ENCODE data around the gene DUSP10. TPM values are rescaled to one million over a fixed set of nuclear protein-coding genes. Genes with fewer than 3 reads are reported as not detected.

The DUSP10 gene
- total RNA-seq (2014; rRNA removed; shearing (Covaris generic)), result 22.6 and 24.4 TPM in 2 replicates

DNA sequence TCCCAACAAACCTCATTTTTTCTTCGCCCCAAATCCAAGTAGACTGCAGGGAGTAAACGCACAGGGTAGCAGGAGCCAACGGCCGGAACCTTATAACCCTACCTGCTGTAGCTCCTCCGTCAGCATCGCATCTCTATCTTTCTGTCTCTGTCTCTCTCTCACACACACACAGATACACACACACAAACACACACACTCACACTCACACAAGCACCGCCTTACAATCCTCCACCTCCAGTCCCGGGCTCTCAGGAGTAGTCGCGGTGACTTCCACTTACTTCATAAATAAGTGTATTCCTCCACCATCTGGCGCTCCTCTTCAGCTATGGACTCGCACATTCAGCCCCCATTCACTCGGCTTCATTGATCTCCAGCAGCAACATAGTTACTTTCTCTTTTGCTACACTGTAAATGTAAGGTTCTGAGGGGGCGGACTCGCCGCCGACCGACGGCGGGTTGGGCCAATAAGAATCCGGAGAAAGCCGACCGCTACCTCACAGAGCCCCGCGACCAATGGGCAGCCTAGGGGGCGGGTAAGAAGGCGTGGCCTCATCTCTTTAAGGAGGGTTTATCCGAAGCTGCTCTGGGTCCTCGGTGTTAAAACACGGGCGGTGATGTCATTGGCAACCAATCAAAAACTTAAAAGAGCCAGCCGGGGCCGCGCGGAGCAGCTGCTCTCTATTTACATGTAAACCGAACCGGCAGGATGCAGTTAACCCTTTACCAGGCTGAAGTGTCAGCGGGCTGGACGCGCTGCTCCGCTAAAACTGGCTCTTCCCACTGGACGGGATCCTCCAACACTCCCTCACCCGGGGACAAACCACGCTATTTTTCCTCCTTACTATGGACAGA lies at the start of gene DUSP10:
DUSP10 (minus strand) TSS at position 387 of the 852 bp plus-strand sequence. CDS start 2,345 bp downstream, outside the sequence.
- peak; percentile 99 for DNase-seq (ENCODE audit: low read depth)

DNA sequence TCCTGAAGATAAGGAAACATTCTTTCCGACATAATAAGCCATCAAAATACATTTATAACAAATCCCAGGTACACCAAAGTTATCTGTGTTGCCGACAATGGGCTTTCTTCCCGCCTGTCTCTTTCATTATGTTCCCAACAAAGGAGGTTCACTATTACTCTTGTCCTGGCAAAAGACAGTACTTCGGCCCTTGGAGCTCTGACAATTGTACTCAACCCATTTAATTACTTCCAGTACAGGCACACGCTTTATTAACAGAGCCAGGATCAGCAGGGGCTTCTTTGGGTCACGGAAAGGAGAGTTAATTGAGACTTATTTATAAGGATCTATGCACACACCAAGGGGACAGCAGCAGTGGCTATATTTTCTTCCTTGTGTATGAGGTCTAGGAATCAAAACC lies 46.6 kb upstream of the DUSP10 start:
- DNase-seq (ENCODE audit: low read depth), result no peak

DNA sequence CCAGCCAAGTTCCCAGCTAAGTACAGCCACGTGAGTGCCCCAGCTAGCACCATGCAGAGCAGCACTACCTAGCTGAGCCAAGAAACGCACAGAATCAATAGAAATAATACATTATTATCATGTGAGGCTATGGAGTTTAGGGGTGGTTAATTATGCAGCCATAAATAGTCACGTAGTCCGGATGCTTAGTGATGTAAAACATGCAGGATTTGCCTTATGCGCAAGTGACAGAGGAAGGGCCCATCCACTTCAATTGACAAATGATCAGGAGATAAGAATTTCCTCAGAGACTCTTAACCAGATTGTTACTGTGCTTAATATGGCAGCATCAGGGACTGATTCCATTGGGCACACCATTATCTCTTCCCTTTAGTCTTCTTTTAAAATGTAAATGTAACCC lies 44.8 kb upstream of the DUSP10 start:
- DNase-seq (ENCODE audit: low read depth), result no peak

DNA sequence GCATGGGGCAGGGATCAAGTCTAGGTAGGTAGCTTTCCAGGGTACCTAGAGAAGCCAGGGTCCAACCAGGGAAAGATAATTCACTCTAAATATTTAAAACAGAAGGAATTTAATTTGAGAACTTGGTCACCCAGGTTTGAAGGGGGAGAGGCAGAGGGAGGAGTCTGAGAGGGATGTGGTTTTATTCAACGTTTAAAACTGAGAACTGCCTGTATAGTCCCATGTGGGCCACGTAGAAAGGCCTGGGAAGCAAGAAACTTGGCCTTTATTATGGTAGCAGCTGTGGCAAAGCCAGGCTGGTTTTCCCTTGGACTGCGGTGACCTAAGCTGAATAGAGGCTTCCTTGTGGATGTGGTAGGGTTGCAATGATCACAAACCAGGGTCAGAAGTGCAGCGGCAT lies 42.0 kb upstream of the DUSP10 start:
- DNase-seq (ENCODE audit: low read depth), result no peak

DNA sequence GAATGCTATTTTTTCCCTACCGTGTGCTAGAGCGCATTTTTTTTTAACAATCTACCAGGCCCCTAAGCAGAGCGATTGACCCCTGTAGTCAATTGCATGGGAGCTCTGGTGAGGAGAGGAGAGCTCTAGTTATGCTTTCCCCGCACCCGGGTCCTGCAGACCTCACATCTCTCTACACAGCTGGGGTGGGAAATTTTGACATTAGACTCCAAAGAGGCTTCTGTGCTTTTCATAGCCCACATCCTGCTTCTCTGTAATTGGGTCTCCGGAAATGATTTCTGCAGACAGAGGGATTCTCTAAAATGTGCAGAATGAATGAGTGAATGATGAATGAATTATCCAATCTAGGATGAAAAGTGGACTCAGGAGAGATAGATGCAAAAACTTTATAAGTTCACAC lies 41.5 kb upstream of the DUSP10 start:
- no peak for DNase-seq (ENCODE audit: low read depth)

DNA sequence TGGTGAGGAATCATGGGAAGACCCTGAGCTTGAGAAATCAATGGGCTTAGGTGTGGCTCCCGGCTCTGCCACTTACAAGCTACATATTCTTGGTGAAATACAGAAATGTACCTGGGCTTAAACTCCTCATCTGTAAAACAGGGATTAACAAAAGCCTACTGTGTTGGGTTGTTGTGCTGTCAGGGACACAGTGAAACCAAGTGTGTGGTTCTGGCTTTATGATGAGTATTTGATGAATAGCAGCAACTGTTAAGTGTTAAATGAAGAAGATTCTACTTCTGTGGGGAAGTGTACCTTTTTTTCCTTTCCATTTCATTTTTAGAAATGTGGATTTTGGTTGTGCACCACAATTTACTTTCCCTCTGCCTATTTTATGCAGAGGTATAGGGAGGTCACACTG lies 41.1 kb upstream of the DUSP10 start:
- no peak for DNase-seq (ENCODE audit: low read depth)

DNA sequence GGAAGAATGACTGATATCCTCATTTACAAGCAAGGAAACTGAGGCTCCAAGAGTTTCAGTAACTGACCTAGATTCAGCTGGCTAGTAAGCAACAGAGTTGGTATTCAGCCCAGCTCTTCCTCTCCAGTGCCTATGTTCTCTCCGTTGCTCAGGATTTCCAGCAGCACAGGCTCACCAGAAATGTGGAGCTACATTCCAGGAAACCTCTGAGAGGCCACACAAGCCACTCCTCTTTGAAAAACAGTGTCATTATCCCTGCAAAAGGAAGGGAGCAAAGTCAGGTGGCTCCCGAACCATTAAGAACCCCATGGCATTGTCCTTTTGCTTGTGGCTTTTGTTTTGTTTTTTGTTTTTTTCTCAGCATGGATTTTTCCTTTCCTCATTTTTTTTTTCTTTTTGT lies 40.6 kb upstream of the DUSP10 start:
- DNase-seq (ENCODE audit: low read depth), result no peak

DNA sequence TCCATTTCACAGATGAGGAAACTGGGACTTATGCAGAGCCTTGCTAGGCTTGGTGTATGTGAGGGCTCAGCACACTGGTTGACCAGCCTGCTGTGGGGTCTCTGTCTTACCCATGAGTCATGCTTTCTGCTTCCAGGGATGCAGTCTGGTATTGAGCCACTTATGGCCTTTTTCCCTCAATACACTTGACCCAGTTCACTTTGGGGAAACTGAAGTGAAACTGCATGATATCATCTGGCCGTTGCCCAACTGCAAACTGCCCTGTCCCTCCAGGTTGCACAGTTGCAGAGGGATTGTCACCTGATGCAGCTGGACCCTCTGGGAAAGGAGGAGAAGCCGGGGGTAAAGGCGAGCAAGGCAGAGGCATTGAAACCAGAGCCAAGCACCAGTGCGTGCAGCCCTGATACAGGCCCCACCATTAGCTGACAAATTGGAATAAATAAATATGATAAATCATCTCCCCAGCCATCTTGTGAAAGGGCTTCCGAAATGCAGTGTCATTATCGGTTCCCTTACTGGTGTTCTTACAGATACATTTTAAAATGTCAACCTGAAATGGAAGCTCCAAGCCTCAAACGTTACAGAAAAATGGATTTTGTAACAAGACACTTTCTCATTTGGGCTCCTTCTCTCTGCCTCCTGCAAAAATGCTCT lies 39.3 kb upstream of the DUSP10 start:
- peak; percentile 18 for DNase-seq (ENCODE audit: low read depth)

DNA sequence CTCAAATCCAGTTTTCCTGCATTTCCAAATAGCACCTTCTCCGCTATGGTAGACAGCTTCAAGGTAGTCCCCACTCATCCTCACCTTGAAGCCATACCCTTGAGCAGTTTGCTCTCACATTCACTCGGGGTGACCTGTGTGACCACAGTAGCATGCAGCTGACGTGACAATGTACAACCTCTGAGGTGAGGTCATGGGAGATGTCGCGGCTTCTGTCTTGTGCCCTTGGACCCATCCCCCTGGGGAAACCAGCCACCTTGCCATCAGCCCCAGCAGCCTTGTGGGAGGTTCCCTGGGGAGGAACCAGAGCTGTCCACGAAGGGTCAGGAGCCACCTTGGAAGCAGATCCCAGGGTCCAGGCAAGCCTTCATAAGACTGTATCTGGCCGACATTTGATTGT lies 38.3 kb upstream of the DUSP10 start:
- DNase-seq (ENCODE audit: low read depth), result no peak

DNA sequence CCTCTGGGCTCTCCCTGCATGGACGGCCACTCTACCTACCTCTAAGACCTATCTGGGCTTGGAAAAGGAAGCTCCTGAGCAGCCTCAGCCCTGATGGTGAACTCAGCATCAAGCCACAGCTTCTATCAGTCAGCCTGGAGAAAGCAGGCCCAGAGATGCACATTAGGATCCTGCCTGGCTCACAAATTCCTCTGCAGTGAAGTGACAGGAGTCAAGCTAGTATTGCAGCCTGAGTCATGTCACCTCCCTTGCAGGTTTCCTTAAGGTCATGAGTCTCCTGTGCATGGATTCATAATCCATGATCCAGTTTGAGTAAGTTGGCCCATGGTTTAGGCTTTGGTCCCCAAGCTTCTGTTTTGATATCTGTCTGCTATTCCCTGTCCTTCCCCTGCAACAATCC lies 37.9 kb upstream of the DUSP10 start:
- no peak for DNase-seq (ENCODE audit: low read depth)

DNA sequence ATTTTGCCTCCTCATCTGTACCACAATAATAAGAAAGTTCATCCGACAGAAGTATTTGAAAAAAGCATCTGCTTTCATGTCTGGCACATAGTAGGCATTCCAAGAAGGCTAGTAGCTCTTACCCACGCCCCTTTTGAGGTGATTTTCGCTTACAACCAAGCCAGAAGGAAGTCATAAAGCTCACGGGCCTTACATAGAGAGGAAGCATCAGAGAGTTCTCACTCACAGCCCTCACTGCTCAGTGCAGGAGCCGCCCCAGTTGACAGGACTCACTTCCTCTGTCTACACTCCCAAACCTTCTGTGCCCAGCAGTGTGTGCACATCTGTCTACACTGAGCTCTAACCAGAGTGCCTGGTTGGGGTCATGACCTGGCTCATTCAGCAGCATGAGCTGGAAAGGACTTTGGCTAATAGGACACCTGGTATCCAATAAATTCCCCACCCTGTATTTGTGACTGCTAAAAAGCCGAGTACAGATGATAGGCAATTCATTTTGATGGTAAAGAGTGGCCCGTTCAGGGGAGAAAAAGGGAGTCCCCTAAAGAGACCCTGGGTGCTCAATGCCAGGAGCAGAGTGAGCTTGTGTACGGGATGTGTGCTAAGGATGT lies 36.8 kb upstream of the DUSP10 start:
- no peak for DNase-seq (ENCODE audit: low read depth)

DNA sequence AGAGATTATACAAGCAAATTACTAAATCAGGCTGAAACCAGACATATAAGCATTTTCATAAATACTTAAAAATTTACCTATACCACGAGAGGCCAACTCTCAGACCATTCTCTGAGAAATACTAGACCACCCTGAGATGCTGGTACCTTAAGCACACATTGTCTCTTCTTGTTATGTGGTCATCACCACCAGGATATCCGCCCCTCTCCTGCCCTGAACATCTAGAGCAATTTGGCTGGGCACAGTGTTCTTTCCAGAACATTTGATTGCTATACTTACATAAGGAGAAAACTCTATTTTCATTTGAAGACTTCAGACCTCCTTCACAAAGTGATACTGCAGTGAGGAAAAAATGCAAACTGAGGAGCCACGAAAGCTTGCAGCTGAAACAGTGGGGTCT lies 36.2 kb upstream of the DUSP10 start:
- DNase-seq (ENCODE audit: low read depth), result no peak

DNA sequence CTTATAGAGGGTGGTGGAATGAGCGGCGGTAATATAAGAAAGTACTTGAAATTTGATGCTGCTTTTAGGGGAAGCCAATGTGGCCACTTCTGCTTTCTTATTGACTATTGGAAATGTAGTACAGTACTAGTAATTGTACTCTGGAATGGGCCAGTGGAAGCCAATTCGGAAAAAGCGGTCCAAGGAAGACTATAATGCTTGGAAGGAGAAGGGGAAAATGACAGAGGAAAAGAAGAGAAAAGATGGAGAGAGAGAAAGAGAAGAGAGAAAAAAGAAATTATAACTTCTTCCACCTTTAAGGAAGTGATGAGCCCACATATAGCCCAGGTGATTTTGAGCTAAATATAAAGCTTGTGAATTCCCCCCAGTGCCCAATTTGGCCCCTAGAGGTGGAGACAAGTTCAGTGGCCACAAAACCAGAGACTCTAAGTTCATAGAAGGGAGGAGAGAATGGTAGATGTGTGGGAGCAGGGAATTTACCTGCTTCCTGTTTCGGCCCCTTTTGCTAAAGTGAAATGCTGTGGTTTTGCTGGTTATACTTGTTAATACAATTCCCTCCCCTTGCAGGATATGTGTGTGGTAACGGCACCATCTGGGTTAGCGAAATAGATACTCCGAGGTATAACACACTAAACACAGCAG lies 35.7 kb upstream of the DUSP10 start:
- peak; percentile 15 for DNase-seq (ENCODE audit: low read depth)

DNA sequence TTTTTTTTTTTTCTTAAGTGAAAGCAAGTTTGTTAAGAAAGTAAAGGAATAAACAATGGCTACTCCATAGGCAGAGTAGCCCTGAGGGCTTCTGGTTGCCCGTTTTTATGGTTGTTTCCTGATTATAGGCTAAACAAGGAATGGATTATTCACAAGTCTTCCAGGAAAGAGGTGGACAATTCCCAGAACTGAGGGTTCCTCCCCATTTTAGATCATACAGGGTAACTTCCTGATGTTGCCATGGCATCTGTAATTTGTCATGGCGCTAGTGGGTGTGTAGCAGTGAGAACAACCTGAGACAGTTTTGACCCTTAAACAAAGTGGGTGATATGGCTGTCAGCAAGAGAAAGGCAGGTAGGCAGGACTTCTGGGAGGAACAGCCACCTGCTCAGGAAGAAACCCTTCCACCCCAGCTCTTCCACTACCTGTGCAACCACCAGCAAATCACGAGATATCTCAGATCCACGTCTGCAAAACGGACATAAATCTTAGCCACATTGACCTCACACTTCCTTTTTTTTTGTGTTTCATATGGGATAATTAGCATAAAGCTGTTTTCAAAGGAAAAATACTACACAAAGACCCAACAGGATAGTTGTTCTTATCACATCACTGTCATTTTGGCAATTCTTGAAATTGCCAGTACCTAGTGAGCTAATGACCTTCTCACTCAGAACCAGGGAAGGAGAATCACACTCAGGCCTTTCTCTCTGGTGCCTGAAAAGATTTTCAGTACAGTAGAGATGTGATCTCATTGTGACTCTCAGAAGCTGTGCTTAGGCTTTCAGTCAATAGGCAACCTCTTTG lies 34.8 kb upstream of the DUSP10 start:
- DNase-seq (ENCODE audit: low read depth), result no peak

DNA sequence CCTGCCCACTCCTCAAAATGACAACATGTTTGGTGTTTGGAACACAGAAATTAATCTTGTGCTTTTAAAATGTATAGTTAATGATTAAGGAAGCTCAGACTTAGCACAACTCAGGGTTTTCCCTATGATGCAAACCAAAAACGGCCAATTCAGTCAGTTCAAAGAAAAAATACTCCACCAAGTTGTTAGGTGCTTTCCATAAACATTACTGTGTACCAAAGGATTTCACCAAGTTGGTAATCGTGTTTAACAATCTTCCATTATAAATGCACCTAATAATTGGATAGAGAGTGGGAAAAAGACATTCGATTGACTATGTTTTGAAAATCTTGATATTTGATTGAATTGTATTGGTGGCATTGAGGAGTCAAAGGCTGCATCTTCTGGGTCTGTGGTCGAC lies 33.3 kb upstream of the DUSP10 start:
- no peak for DNase-seq (ENCODE audit: low read depth)

DNA sequence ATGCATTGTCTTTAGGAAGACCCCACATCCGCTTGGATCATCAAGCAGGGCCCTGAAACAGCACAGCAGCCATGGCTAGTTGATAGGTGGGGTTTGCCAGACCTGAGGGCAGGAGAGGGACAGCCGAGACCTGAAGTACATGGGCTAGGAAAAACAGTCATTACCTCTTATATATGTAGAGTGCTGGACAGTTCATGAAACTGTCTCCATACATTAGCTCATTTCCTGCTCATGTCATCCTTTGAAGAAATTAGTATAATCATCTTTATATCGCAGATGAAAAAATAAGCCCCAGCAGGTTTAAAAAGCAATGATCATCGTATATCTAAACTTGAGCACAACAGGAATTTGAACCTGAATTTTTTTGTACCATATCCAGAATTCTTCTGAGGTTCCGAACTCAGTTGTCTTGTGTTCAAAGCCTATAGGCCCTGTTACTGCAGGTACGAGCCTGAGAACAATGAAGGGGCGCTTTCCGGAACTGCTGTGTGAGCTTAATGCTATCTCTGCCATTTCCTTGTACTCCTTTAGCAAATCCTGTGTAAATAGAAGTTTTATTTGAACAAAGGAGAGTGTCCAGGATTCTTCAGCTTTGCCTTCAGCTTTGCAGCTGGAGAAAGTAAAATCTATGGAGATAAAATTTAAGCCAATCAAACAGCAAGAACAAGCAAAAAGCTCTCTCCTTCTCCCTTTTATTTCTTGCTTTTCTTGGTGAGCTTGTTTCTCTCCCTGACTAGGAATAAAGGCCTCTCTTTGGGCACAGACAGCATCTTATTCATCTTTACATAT lies 32.4 kb upstream of the DUSP10 start:
- no peak for DNase-seq (ENCODE audit: low read depth)

DNA sequence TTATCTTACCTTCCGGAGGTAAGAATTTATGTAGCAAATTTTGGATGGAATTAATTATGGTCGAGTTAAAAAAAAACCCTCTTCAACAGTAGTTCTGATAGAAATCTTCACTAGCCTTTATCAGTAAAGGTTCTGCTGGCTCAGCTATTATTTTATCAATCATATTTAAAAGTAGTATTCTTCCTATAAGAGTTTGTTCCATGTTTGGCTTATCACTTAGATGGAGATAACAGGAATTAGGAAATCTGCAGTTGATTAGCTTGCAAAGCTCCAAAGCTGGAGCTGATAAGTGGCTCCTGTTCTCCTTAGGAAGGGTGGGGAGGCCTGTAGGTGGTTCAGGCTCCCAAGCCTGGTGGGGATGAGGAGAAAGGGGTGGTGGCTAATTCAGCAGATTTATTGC lies 31.5 kb upstream of the DUSP10 start:
- DNase-seq (ENCODE audit: low read depth), result no peak

DNA sequence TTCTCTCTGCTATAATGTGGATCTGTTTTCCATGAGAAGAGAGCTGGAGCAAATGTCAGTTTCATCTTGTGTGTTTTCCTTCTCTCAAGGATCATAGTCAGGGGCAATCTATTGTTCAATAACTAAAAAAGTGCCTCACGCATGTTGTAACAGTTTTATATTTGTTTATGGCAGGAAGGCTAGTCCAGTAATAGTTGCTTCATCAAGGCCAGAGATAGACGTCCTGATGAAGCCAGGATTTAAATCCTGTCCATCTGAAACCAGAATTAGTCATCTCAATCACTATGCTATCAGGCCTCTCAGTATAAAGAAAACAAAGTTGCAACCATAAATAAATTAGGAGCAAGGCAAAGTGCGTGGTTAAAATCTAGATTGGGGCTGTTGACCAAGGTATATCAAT lies 30.2 kb upstream of the DUSP10 start:
- DNase-seq (ENCODE audit: low read depth), result no peak

DNA sequence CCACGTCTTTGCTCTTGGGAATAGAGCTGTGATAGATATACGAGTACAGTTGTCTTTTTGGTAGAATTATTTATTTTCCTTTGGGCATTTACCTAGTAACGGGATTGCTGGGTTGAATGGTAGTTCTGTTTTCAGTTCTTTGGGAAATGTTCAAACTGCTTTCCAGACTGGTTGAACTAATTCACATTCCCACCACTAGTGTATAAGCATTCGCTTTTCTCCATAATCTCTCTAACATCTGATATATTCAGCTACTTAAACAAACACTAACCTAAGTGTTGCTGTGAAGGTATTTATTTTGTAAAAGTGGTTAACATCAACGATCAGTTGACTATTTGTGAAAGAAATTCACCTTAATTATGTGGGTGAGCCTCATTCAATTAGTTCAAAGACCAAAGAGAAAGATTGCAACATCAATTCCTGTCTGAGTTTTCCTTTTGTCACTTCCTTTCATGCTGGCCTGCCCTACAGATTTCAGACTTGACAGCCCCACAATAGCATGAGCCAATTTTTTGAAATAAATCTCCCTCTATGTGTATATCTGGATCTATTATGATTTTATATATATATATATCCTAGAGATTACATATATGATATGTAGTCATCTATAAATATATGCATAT lies 26.7 kb upstream of the DUSP10 start:
- DNase-seq (ENCODE audit: low read depth), result no peak

DNA sequence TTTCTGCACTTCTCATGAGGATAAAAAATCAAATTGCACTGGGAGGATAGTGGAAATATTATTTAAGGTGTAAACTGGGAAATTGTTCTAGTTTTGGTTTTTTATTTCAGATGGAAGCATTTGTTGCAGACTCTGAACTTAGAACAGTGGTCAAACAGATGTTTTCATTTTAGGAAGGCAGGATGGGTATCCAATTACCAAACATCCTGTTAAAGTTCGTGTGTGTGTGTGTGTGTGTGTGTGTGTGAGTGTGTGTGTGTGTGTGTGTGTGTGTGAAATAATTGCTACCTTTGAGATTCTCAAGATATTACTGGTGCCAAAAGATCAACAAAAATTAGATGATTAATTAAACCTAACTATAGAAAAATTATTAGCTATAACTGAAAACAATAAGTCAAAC lies 24.3 kb upstream of the DUSP10 start:
- no peak for DNase-seq (ENCODE audit: low read depth)

Data from Daoy (cell line).